Motor neuron (in vitro differentiated cells): ENCODE results near the gene CLIP2. TPM values are rescaled to one million over a fixed set of nuclear protein-coding genes. Genes with fewer than 3 reads are reported as not detected.
A peak's percentile ranks its signal among the peaks of the same experiment; 100 is the strongest.
"Not testable (repeated sequence)": the region's sequence is repeated elsewhere in the genome, so short reads cannot be mapped to it uniquely, and the experiment has no call there.

Source experiments
- ATAC-seq, 8 experiments: fragments of 200-7000 bp; cut with Tn5 transposase; replicated peaks in 6 of 8; 2 replicates each; pipeline ENCODE4 v1.8.0; 2021; ENCODE audit warnings: mild to moderate bottlenecking in 8 of 8, moderate library complexity in 8 of 8
- H3K27ac ChIP-seq, 2 donors: fragments of 250-450 bp; sonication (Bioruptor Pico); 2 replicates each; pipeline ENCODE4 v1.9.0; 2021; ENCODE audit warnings: antibody characterized with exemption in 2 of 2, mild to moderate bottlenecking in 2 of 2, moderate library complexity in 1 of 2
- H3K4me1 ChIP-seq, 2 donors: fragments of 250-450 bp; sonication (Bioruptor Pico); replicated peaks in 1 of 2; 2 replicates each; pipeline ENCODE4 v1.6.1; 2021; ENCODE audit warnings: antibody characterized with exemption in 2 of 2, mild to moderate bottlenecking in 2 of 2, moderate library complexity in 1 of 2
- H3K4me3 ChIP-seq, 5 donors: fragments of 250-450 bp; sonication (Bioruptor Pico); 2 replicates each; pipeline ENCODE4 v1.9.0; 2021; ENCODE audit warnings: antibody characterized with exemption in 5 of 5, mild to moderate bottlenecking in 5 of 5, moderate library complexity in 4 of 5
- WGBS, 10 experiments: fragments of 450-650 bp; shearing (Covaris generic); methylation state at CpG; one replicate each; pipeline ENCODE4 v1.0.0; 2022; 5-methylcytosine and 5-hydroxymethylcytosine counted together
- in situ Hi-C, 9 experiments: fragments of 400-800 bp; cut with MboI; loops; one replicate each; pipeline ENCODE4 v1.15.0; 2021; ENCODE audit warnings: low sequenced_read_pairs in 9 of 9, low pct_unique_long_range_greater_than_20kb in 2 of 9; ENCODE audit not compliant: unreplicated experiment in 9 of 9
- total RNA-seq, 8 experiments: library from RNA; unstranded; fragments of 300-600 nt; gene quantifications; 2 replicates each; pipeline versions ENCODE4 v1.2.3 to v1.2.4, GENCODE V29; 2022

Gene CLIP2
- total RNA-seq, 8 experiments from 2014 or later = 11.3 to 51.8 (median 32.7) TPM

DNA sequence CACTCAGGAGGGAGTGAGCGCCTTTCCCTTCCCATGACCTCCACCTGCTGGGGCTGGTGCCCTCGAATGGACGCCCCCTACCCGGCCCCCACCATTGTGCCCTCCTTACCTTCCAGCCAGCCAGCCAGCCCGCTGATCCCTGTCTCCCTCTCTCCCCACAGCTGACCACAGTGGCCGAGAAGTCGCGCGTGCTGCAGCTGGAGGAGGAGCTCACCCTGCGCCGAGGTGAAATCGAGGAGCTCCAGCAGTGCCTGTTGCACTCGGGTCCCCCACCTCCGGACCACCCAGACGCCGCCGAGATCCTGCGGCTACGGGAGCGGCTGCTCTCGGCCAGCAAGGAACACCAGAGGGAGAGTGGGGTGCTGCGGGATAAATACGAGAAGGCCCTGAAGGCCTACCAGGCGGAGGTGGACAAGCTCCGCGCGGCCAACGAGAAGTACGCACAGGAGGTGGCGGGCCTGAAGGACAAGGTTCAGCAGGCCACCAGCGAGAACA, 86.6 kb downstream of the CLIP2 start:
- H3K4me1 ChIP-seq = peaks cover 3 to 9% of the 10 kb centered on the region in 2 donors
- WGBS, 10 experiments = 50 to 100% (median 93%) methylated on average over 1 to 16 of the region's 31 CpGs; no CpG with 5 or more reads in 3 of the 10 experiments
- no peak overlapping the region for H3K4me3 ChIP-seq
- no peak for ATAC-seq
- no peak overlapping the region for H3K27ac ChIP-seq
- in situ Hi-C loops = loop anchor here in 3 of 9 experiments (25.0 kb wide), 3 partner anchors 88 to 313 kb away; partner anchors contain the start of genes LAT2 (in 3 of the 3) and CLIP2 (in 1 of the 3)

DNA sequence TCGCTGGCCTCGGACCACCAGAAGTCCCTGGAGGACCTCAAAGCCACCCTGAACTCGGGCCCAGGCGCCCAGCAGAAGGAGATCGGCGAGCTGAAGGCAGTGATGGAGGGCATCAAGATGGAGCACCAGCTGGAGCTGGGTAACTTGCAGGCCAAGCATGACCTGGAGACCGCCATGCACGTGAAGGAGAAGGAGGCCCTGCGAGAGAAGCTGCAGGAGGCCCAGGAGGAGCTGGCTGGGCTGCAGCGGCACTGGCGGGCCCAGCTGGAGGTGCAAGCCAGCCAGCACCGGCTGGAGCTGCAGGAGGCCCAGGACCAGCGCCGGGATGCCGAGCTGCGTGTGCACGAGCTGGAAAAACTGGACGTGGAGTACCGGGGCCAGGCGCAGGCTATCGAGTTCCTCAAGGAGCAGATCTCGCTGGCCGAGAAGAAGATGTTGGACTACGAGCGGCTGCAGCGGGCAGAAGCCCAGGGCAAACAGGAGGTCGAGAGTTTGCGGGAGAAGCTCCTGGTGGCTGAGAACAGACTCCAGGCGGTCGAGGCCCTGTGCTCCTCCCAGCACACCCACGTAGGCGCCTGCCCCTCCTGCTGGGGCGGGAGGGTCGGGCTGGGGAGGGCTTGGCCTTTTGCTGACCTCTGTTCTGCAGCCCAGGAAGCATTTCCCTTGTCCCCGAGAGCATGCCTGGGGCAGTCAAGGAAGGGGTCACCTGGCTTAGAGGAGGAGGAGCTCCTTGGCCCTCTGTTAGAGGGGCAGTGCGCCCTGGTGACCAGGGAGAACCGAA, 87.2 kb downstream of the CLIP2 start:
- peak in 2 of 8 experiments; percentile 7 for ATAC-seq
- peaks cover 3 to 9% of the 10 kb centered on the region in 2 donors for H3K4me1 ChIP-seq
- in situ Hi-C loops = loop anchor here in 3 of 9 experiments (25.0 kb wide), 3 partner anchors 89 to 314 kb away; partner anchors contain the start of genes LAT2 (in 3 of the 3) and CLIP2 (in 1 of the 3)
- no peak overlapping the region for H3K4me3 ChIP-seq
- no peak overlapping the region for H3K27ac ChIP-seq
- WGBS, 10 experiments = 70 to 100% (median 88%) methylated on average over 2 to 5 of the region's 37 CpGs; no CpG with 5 or more reads in 6 of the 10 experiments

DNA sequence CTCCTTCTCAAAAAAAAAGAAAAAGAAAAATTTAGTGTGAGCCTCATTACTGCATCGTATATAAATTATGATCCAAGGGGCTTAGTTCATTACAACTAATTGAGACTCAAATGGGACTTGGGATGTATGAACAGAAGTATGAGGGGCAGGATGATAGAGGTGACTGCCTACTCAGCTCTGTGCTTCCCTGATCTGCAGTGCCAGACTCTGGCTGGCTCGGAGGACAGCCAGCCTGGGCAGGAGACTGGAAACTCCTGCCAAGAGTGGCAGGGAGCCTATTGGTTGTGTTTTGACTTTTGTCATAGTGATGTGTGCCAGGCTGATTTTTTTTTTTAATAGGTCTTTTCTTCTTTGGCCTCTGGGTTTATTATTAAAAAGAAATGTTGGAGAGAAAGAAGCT, 90.7 kb downstream of the CLIP2 start:
- in situ Hi-C loops = loop anchor here in 3 of 9 experiments (25.0 kb wide), 3 partner anchors 93 to 318 kb away; partner anchors contain the start of genes LAT2 (in 3 of the 3) and CLIP2 (in 1 of the 3)
- Histone ChIP-seq H3K27ac (no peak overlapping the region), H3K4me1 (no peaks in the 10 kb centered on the region), H3K4me3 (no peak overlapping the region)
- 0 to 100% (median 85%) methylated on average over 1 to 2 of the region's 2 CpGs; no CpG with 5 or more reads in 3 of the 10 experiments for WGBS, 10 experiments
- ATAC-seq = no peak

DNA sequence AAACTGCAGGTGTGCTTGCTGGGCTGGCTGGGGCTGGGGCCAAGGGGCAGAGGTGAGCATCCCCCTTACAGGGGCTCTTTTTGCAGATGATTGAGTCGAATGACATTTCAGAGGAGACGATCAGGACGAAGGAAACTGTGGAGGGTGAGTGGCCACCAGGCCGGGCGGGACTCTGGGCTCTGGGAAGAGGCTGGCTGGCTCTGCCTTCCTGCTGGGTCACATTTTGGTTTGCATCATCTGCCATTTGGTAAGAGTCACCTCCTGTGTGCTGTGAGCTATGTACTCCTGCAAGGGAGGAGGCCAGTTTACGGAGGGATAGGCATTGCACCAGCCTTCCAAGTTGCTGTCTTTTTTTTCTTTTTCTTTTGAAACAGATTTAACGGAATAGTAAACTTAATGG, 91.5 kb downstream of the CLIP2 start:
- Histone ChIP-seq H3K4me3 (no peak overlapping the region), H3K4me1 (no peaks in the 10 kb centered on the region), H3K27ac (no peak overlapping the region)
- in situ Hi-C loops = loop anchor here in 3 of 9 experiments (25.0 kb wide), 3 partner anchors 93 to 318 kb away; partner anchors contain the start of genes LAT2 (in 3 of the 3) and CLIP2 (in 1 of the 3)
- peak in 2 of 8 experiments; percentile 12 to 39 for ATAC-seq
- WGBS, 10 experiments = 29 to 100% (median 87%) methylated on average over 1 to 7 of the region's 7 CpGs; no CpG with 5 or more reads in 1 of the 10 experiments

DNA sequence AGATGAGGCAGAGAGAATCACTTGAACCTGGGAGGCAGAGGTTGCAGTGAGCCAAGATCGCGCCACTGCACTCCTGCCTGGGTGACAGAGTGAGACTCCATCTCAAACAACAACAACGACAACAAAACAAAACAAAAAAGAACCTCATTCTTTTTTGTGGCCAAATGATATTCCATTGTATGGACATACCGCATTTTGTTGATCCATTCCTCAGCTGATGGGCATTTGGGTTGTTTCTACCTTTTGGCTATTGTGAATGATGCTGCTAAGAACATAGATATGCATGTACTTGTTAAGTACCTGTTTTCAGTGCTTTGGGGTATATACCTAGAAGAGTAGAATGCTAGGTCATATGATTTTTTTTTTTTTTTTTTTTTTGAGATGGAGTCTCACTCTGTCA, 94.9 kb downstream of the CLIP2 start:
- not testable (repeated sequence) for H3K27ac ChIP-seq, H3K4me1 ChIP-seq, ATAC-seq, H3K4me3 ChIP-seq
- in situ Hi-C loops = loop anchor here in 3 of 9 experiments (25.0 kb wide), 3 partner anchors 97 to 322 kb away; partner anchors contain the start of genes LAT2 (in 3 of the 3) and CLIP2 (in 1 of the 3)
- 25 to 100% (median 95%) methylated on average over 1 to 4 of the region's 4 CpGs; no CpG with 5 or more reads in 3 of the 10 experiments for WGBS, 10 experiments

DNA sequence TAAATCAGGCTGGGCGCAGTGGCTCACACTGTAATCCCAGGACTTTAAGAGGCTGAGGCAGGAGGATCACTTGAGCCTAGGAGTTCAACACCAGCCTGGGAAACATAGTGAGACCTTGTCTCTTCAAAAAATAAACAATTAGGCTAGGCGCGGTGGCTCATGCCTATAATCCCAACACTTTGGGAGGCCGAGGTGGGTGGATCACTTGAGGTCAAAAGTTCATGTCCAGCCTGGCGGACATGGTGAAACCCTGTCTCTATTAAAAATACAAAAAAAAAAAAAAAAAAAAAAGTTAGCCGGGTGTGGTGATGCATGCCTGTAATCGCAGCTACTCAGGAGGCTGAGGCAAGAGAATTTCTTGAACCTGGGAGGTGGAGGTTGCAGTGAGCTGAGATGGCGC, 95.6 kb downstream of the CLIP2 start:
- in situ Hi-C loops = loop anchor here in 3 of 9 experiments (25.0 kb wide), 3 partner anchors 98 to 323 kb away; partner anchors contain the start of genes LAT2 (in 3 of the 3) and CLIP2 (in 1 of the 3)
- H3K27ac ChIP-seq, H3K4me3 ChIP-seq, H3K4me1 ChIP-seq, ATAC-seq: not testable (repeated sequence)
- WGBS, 10 experiments = 63 to 100% (median 85%) methylated on average over 1 to 6 of the region's 8 CpGs; no CpG with 5 or more reads in 2 of the 10 experiments

DNA sequence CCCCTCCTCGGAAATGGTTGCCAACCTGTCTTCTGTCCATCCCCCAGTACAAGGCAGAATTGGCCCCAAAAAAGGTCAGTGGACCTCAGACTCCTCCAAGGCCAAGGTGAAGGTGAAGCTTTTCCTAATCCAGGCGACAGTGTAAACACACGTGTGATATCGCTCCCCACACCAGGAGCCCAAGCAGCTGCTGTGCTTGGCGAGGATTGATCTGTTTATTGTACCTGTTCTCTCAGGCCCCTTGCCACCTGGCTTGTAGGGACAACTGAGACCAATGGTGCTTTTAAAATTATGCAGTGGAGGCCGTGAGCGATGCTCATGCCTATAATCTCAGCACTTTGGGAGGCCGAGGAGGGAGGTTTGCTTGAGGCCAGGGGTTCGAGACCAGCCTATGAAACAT, 98.4 kb downstream of the CLIP2 start:
- in situ Hi-C loops = loop anchor here in 3 of 9 experiments (25.0 kb wide), 3 partner anchors 100 to 325 kb away; partner anchors contain the start of genes LAT2 (in 3 of the 3) and CLIP2 (in 1 of the 3)
- WGBS, 10 experiments = 85 to 100% (median 95%) methylated on average over 1 to 4 of the region's 9 CpGs; no CpG with 5 or more reads in 2 of the 10 experiments
- H3K27ac ChIP-seq = no peak overlapping the region

DNA sequence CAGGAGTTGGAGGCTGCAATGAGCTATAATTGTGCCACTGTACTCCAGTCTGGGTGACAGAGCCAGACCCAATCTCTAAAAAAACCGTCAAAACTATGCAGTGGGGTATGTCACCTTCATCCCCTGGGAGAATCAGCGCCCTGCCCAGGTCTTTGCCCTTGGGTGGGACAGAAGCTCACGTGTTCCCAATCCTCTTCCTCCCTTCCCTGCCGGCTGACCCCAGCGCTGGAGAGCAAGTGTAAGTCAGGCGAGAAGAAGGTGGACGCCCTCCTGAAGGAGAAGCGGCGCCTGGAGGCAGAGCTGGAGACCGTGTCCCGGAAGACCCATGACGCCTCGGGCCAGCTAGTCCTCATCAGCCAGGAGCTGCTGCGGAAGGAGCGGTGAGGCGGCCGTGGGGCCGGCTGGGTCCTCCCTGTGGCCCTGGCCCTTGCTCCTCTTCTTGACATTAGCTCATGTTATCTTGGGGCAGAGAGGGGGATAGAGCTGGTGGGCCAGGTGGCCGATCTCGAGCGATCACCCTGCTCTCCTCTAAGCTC, 99.7 kb downstream of the CLIP2 start:
- H3K4me1 ChIP-seq = no peaks in the 10 kb centered on the region
- ATAC-seq = no peak
- no peak overlapping the region for H3K27ac ChIP-seq
- WGBS, 10 experiments = 60 to 100% (median 91%) methylated on average over 1 to 6 of the region's 21 CpGs; no CpG with 5 or more reads in 3 of the 10 experiments
- H3K4me3 ChIP-seq = no peak overlapping the region
- in situ Hi-C loops = loop anchor here in 3 of 9 experiments (25.0 kb wide), 3 partner anchors 102 to 327 kb away; partner anchors contain the start of genes LAT2 (in 3 of the 3) and CLIP2 (in 1 of the 3)

More for the DNA sequence above, 98.4 kb downstream of the CLIP2 start:
- ATAC-seq = no peak
- Histone ChIP-seq H3K4me3 (no peak overlapping the region), H3K4me1 (no peaks in the 10 kb centered on the region)

DNA sequence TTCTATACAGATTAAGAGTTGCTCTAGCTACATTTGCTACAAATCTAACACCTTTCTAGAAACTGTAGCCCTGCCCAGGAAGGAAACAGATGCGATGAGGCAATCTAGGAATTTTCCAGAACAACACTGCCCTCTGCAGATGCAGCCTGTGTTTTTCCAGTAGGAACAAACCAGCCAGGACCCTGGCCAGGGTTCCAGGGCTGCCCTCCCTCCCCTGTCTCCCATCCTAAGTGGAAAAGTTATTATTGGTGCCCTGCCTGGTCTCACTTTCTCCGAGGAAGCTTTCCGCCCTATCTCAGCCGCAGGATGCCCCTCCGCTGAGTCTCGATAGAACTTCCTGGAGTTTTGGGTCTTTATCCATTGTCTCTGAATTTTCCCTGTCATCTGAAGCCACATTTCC, 104.5 kb downstream of the CLIP2 start:
- in situ Hi-C loops = loop anchor here in 4 of 9 experiments (10.0 to 25.0 kb wide), 4 partner anchors 106 to 331 kb away; partner anchors contain the start of genes LAT2 (in 3 of the 4) and CLIP2 (in 1 of the 4)
- peak in 6 of 8 experiments; percentile 38 to 83 (median 65) for ATAC-seq
- 40 to 100% (median 74%) methylated on average over 1 to 5 of the region's 6 CpGs; no CpG with 5 or more reads in 3 of the 10 experiments for WGBS, 10 experiments
- not testable (repeated sequence) for H3K4me1 ChIP-seq, H3K27ac ChIP-seq, H3K4me3 ChIP-seq

DNA sequence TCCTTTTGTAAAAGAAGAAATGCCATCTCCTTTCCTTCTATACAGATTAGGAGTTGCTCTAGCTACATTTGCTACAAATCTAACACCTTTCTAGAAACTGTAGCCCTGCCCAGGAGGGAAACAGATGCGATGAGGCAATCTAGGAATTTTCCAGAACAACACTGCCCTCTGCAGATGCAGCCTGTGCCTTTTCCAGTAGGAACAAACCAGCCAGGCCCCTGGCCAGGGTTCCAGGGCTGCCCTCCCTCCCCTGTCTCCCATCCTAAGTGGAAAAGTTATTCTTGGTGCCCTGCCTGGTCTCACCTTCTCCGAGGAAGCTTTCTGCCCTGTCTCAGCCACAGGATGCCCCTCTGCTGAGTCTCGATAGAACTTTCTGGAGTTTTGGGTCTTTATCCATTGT, 105.4 kb downstream of the CLIP2 start:
- WGBS, 10 experiments = 39 to 90% methylated on average over 2 of the region's 3 CpGs; no CpG with 5 or more reads in 8 of the 10 experiments
- H3K27ac ChIP-seq, H3K4me3 ChIP-seq, H3K4me1 ChIP-seq: not testable (repeated sequence)
- in situ Hi-C loops = loop anchor here in 4 of 9 experiments (10.0 to 25.0 kb wide), 4 partner anchors 107 to 332 kb away; partner anchors contain the start of genes LAT2 (in 3 of the 4) and CLIP2 (in 1 of the 4)
- peak in 3 of 8 experiments; percentile 85 to 86 (median 86) for ATAC-seq

DNA sequence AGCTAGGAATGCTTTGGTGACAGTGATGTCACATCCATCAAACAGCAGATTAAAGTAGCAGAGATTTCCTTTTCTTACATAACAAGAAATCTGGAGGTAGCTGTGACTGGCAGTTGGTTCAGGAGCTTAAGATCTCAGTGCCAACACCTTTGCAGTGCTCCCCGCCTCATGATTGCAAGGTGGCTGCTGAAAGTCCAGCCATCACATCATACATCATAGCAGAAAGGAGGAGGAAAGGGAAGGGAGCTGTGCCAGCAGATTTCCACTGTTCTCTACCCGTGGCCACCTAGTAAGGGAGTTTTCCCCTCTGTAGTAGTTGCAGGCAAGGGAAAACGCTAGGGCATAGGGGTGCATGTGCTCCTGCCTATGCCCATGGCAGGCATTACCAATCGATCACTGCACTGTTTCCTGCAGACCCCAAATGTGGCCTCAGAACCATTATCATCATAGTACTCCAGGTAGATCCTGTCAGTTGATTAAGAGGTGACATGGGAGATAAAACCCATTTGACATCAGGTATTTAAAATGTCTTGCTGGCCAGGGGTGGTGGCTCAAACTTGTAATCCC, 106.6 kb downstream of the CLIP2 start:
- H3K4me3 ChIP-seq = no peak overlapping the region
- H3K27ac ChIP-seq = no peak overlapping the region
- no peak for ATAC-seq
- WGBS, 10 experiments = 50 to 100% (median 85%) methylated on average over 1 to 3 of the region's 4 CpGs; no CpG with 5 or more reads in 5 of the 10 experiments
- in situ Hi-C loops = loop anchor here in 4 of 9 experiments (10.0 to 25.0 kb wide), 4 partner anchors 109 to 334 kb away; partner anchors contain the start of genes LAT2 (in 3 of the 4) and CLIP2 (in 1 of the 4)
- no peaks in the 10 kb centered on the region for H3K4me1 ChIP-seq

DNA sequence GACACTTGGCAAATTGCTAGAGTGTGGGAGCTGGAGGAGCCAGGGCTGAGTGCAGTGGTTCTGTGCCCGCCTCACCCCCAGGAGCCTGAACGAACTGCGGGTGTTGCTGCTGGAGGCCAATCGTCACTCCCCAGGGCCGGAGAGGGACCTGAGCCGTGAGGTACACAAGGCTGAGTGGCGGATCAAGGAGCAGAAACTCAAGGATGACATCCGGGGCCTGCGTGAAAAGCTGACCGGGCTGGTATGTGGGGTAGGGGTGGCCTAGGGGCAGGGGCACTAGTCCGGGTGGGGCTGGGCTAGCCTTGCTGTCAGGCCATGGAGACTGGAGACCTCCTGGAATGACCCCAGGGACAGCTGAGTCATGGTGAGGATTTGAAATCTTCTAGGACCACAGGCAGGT, 107.8 kb downstream of the CLIP2 start:
- Histone ChIP-seq H3K4me1 (no peaks in the 10 kb centered on the region), H3K4me3 (no peak overlapping the region), H3K27ac (no peak overlapping the region)
- no peak for ATAC-seq
- in situ Hi-C loops = loop anchor here in 4 of 9 experiments (10.0 to 25.0 kb wide), 4 partner anchors 110 to 335 kb away; partner anchors contain the start of genes LAT2 (in 3 of the 4) and CLIP2 (in 1 of the 4)
- WGBS, 10 experiments = no CpG with 5 or more reads among the region's 11 CpGs
